HG03139 (cell line): ENCODE results near the gene HACL1.

Experiments used
- ATAC-seq: cut with Tn5 transposase; IDR thresholded peaks from one replicate; pipeline ENCODE4 v1.9.1; 2021; ENCODE audit not compliant: unreplicated experiment

HACL1 gene

GRCh38 chr3:15531346-15531745 is 70.0 kb downstream of the HACL1 start:
- ATAC-seq, result no peak

- ATAC-seq, result no peak
Observed at GRCh38 chr3:15528854-15529537, 72.4 kb downstream of the HACL1 start.

- ATAC-seq, result no peak
Observed at GRCh38 chr3:15527031-15527459, 74.3 kb downstream of the HACL1 start.

DNA sequence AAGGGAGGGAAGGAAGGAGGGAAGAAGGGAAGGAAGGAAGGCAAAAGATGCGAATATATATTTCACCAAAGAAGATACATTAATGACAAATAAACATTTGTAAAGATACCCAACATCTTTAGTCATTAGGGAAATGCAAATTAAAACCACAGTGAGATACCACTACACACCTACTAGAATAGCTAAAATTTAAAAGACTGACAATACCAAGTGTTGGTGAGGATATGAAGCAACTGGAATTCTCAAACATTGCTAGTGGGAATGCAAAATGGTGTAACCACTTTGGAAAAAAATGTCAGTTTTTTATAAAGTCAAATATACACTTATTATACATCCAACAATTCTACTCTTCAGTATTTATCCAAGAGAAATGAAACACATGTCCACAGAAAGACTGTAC is 75.6 kb downstream of the HACL1 start:
- no peak for ATAC-seq

- ATAC-seq, result no peak
Observed at GRCh38 chr3:15523660-15524417, 77.5 kb downstream of the HACL1 start.

DNA sequence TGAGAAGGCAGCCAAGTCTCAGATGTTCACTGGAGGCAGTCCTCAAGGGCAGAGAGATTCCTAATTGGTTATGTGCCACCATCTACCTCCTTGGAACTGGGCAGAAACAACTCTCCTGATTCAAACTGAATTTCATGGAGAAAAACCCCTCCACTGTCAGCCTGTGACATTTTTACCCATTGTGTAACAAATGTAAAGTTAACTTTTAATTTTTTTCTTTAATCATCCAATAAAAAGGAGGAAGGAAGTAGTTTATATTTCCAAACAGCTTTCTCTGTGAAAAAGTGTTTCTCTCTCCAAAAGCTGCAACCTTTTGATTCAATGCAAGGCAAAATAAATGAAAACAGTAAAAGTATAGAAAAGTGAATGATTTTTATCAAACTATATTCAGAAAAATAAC is 79.4 kb downstream of the HACL1 start:
- ATAC-seq, result no peak

- ATAC-seq, result no peak
Observed at GRCh38 chr3:15521573-15521965, 79.8 kb downstream of the HACL1 start, which contains the start of gene COLQ. Gene COLQ (minus strand): TSS chr3:15521706. CDS start chr3:15521625, 81 bp downstream.

GRCh38 chr3:15520804-15521572 is 80.4 kb downstream of the HACL1 start:
- no peak for ATAC-seq

DNA sequence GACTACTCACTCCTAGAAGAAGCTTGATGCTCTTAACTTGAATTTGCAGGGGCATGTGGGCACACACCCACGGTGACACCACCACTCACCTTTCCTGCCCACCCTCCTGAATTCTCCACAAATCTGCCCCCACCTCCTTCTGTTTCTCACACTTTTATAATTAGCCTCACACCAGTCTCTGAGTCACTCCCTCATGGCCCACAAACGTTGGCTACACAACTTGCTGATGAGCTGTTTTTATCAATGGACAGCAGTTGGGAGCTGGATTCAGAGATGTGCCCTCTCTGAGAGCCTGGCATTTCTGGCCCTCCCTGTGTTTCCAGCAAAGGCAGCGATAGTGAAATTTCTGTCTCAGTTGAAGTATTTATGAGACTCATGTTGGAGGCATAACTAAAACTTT is 81.2 kb downstream of the HACL1 start:
- no peak for ATAC-seq

- ATAC-seq, result no peak
Observed at GRCh38 chr3:15519096-15519495, 82.3 kb downstream of the HACL1 start.

GRCh38 chr3:15514663-15515340 is 86.6 kb downstream of the HACL1 start:
- ATAC-seq, result no peak

GRCh38 chr3:15513810-15514662 is 87.3 kb downstream of the HACL1 start:
- ATAC-seq, result no peak

DNA sequence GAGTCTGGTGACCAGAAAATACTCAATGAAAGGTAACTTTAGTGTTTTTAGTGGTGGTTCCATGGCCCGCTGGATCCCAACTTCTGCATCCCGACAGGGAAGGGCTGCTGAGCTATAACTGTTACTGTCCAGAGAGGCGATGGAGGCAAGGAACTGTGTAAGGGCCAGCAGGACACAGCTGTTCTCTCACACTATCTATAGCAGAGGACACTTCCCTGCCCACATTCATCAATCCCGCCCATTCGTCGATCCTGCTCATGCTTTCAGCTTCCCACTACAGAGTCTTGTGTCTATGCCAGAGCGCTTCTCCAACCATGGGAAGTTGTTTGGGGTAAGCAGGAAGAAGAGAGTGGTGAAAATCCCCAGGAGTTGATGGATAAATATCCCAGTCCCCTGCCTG is 88.3 kb downstream of the HACL1 start:
- ATAC-seq, result no peak

GRCh38 chr3:15512166-15512565 is 89.2 kb downstream of the HACL1 start:
- no peak for ATAC-seq

DNA sequence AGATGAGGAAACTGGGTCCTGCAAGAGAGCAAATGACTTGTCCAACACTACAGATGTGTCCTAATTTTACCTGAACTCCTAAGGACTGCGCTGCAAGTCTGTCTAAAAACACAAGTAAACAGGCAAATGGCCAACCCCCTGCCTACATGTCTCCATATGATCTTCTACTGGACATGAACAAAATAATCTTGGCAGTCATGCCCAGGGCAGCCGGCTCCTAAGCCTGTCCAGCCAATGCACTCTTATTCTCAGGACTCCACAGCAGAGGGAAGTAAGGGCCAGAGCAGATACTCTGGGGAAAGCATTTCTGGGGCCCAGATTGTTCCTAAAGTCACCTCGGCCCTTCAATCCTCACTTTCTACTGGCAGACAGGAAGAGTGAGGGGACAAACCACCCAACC is 90.2 kb downstream of the HACL1 start:
- ATAC-seq, result no peak
